Stimulated activated CD8-positive, alpha-beta memory T cell treated with anti-CD3 and anti-CD28 coated beads, Interleukin-12 subunit alpha, Interleukin-12 subunit beta, amount 100 ng/mL, for 24 hours (primary cell): ENCODE data around the gene ZNF124.
"Not testable (repeated sequence)": the region's sequence is repeated elsewhere in the genome, so short reads cannot be mapped to it uniquely, and the experiment has no call there.

Experiments used
- DNase-seq: peaks from one replicate; pipeline ENCODE4 v3.0.0-alpha.2; 2020; ENCODE audit errors: extremely low read depth

Gene ZNF124

GRCh38 chr1:247172996-247173395 lies 1.2 kb upstream of the ZNF124 start:
- DNase-seq = no peak

GRCh38 chr1:247171443-247171842 lies 377 bp downstream of the ZNF124 start:
- DNase-seq = not testable (repeated sequence)

- DNase-seq = no peak
Observed at GRCh38 chr1:247165674-247166073, 6.1 kb downstream of the ZNF124 start.

- DNase-seq = no peak
Observed at GRCh38 chr1:247164694-247165093, 7.1 kb downstream of the ZNF124 start.

GRCh38 chr1:247156787-247157232 lies 15.0 kb downstream of the ZNF124 start:
- no peak for DNase-seq

- DNase-seq = no peak
Observed at GRCh38 chr1:247147781-247148180, 24.0 kb downstream of the ZNF124 start.

GRCh38 chr1:247147120-247147519 lies 24.7 kb downstream of the ZNF124 start:
- DNase-seq = not testable (repeated sequence)

GRCh38 chr1:247146671-247147070 lies 25.1 kb downstream of the ZNF124 start:
- DNase-seq = no peak

- DNase-seq = no peak
Observed at GRCh38 chr1:247145279-247145678, 26.5 kb downstream of the ZNF124 start.

- not testable (repeated sequence) for DNase-seq
Observed at GRCh38 chr1:247139557-247139956, 32.3 kb downstream of the ZNF124 start.

GRCh38 chr1:247131236-247131635 lies 40.6 kb downstream of the ZNF124 start:
- no peak for DNase-seq

- not testable (repeated sequence) for DNase-seq
Observed at GRCh38 chr1:247127519-247128282, 44.1 kb downstream of the ZNF124 start.

- not testable (repeated sequence) for DNase-seq
Observed at GRCh38 chr1:247126601-247127000, 45.2 kb downstream of the ZNF124 start.

GRCh38 chr1:247126166-247126565 lies 45.7 kb downstream of the ZNF124 start:
- DNase-seq = not testable (repeated sequence)

GRCh38 chr1:247121382-247121781 lies 50.4 kb downstream of the ZNF124 start:
- DNase-seq = no peak

GRCh38 chr1:247120408-247120668 lies 51.5 kb downstream of the ZNF124 start:
- DNase-seq = not testable (repeated sequence)

- no peak for DNase-seq
Observed at GRCh38 chr1:247119600-247120407, 52.0 kb downstream of the ZNF124 start.

- DNase-seq = no peak
Observed at GRCh38 chr1:247118946-247119446, 52.8 kb downstream of the ZNF124 start.

- DNase-seq = no peak
Observed at GRCh38 chr1:247115545-247115944, 56.3 kb downstream of the ZNF124 start.

GRCh38 chr1:247115141-247115510 lies 56.7 kb downstream of the ZNF124 start:
- DNase-seq = no peak

- no peak for DNase-seq
Observed at GRCh38 chr1:247114351-247115140, 57.3 kb downstream of the ZNF124 start.

GRCh38 chr1:247113733-247114271 lies 58.0 kb downstream of the ZNF124 start:
- no peak for DNase-seq
